C4-2B (cell line): ENCODE measurements around the gene ZSCAN5A.

Experiments used
- H3K27ac ChIP-seq: fragments of 450-650 bp; 2 replicates; pipeline ENCODE4 v1.5.1; 2017
- CTCF ChIP-seq: fragments of 450-650 bp; conservative IDR thresholded peaks from 2 replicates; pipeline ENCODE4 v1.5.1; 2017; ENCODE audit warnings: mild to moderate bottlenecking
- ZFX ChIP-seq: fragments of 450-650 bp; IDR thresholded peaks from 2 replicates; pipeline ENCODE4 v1.6.1; 2017

Gene ZSCAN5A

GRCh38 chr19:56174550-56174949 lies 140.1 kb downstream of the ZSCAN5A start:
- TF ChIP-seq CTCF (no peak), ZFX (no peak)
- H3K27ac ChIP-seq, result no peak overlapping the region

GRCh38 chr19:56174086-56174485 lies 140.6 kb downstream of the ZSCAN5A start:
- no peak for TF ChIP-seq CTCF
- TF ChIP-seq ZFX, result no peak
- H3K27ac ChIP-seq, result no peak overlapping the region
